AG09309 (cell line): Measurements from ENCODE around the gene SOBP.

Experiments used
- DNase-seq: peaks from one replicate; pipeline ENCODE4 v3.0.0-alpha.2; 2010; ENCODE audit warnings: low read depth
- H3K4me3 ChIP-seq: 2 replicates; pipeline ENCODE4 v1.5.1; 2011; ENCODE audit warnings: mild to moderate bottlenecking, low read depth, low read length, moderate library complexity; ENCODE audit not compliant: control insufficient read depth
- CTCF ChIP-seq: IDR thresholded peaks from 2 replicates; pipeline ENCODE4 v1.5.1; 2011; ENCODE audit warnings: mild to moderate bottlenecking, low read depth, low read length, inconsistent platforms; ENCODE audit not compliant: insufficient read depth, control insufficient read depth; ENCODE audit errors: missing control alignments

Gene SOBP

DNA sequence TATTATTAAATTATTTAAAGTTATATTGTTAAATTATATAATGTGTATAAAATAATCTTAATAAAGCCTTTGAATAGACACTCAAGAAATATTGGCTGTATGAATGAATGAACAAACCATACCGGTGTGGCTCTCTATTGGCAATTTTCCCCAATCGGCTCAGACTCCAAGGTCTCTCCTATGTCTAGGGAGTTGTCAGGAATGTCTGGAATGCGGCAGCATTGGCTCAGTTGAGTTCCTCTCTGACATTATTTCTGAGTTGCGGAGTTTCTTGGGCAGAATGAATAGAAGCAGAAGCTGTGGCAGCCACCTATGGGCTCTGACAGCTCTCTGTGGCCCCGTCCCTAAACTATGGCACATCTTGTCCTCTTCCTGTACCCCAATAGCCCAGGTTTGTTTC is 111.0 kb downstream of the SOBP start:
- no peak for TF ChIP-seq CTCF
- DNase-seq: peak; percentile 16
- H3K4me3 ChIP-seq: no peak overlapping the region

DNA sequence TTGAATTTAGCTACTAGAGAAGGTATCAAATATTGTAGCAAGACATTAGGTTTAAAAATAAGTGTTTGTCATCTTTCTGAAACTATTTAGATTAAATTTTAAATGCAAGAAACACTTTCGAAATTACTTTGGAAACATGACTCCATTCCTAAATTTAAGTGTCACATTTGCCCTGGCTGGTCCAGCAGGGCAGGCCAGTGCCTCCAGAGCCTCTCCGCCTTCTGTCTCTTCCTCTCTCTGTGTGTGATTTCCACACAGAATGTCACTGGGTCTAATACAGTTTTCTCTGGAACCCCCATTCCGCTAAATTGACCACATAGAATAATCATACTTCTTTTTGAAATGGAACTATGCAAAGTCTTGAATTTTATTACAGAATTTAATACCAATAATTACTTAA is 111.5 kb downstream of the SOBP start:
- H3K4me3 ChIP-seq: no peak overlapping the region
- no peak for TF ChIP-seq CTCF
- DNase-seq: no peak

GRCh38 chr6:107602321-107603005 is 112.5 kb downstream of the SOBP start:
- no peak for TF ChIP-seq CTCF
- no peak overlapping the region for H3K4me3 ChIP-seq
- no peak for DNase-seq

- no peak for TF ChIP-seq CTCF
- no peak overlapping the region for H3K4me3 ChIP-seq
- no peak for DNase-seq
Measured at GRCh38 chr6:107603006-107603370, 113.1 kb downstream of the SOBP start.

DNA sequence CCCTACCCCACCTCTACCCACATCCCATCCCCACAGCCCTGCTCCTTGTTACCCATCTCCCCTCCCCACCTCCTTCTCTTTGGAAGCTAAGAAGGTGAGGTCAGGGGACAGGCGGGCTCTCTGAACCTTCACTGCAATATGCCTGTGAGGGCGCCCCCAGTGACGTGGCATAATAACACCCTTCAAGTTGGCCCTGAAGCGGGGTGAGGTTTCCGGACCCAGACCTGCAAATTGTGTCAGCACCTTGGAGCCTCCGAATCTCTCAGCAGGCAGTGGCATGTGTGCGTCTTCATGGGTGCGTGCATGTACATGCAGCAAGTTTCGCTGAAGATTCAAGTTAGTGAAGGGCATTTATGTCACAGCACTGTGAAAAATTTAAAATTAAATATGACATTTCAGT is 114.6 kb downstream of the SOBP start:
- DNase-seq: no peak
- H3K4me3 ChIP-seq: no peak overlapping the region
- TF ChIP-seq CTCF: no peak

DNA sequence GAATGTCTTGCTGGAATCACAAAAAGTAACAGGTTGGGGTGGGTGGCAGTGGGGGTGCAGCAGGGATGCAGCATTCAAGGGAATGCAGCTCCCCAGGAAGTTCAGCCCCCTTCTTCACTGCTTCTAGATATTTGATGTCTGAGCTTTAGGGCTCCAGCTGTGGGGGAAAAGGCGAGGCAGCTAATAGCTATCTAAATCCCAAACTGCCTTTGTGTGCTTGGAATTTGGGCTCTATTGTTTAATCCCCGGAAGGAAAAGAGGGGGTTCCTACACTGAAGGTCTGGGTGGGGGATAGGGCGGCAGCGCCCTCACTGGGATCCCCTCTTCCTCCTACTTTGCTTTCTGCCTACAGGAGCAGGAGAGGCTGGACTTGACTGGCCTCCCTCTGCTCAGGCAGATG is 116.5 kb downstream of the SOBP start:
- no peak overlapping the region for H3K4me3 ChIP-seq
- no peak for TF ChIP-seq CTCF
- no peak for DNase-seq

GRCh38 chr6:107607116-107607515 is 117.2 kb downstream of the SOBP start:
- no peak for DNase-seq
- H3K4me3 ChIP-seq: no peak overlapping the region
- TF ChIP-seq CTCF: no peak
